GM12874 (cell line): ENCODE results near the gene MYRIP.

Source experiments
- CTCF ChIP-seq: IDR thresholded peaks from 2 replicates; pipeline ENCODE4 v1.5.1; 2011; ENCODE audit warnings: low read depth, mild to moderate bottlenecking, control low read depth, low read length, moderate library complexity; ENCODE audit not compliant: insufficient read depth

Gene MYRIP

GRCh38 chr3:39982665-39983357 is 173.4 kb downstream of the MYRIP start:
- no peak for TF ChIP-seq CTCF

- no peak for TF ChIP-seq CTCF
Measured at GRCh38 chr3:39989746-39990145, 180.3 kb downstream of the MYRIP start.

GRCh38 chr3:39990532-39990931 is 181.1 kb downstream of the MYRIP start:
- peak; percentile 40; the same call in 1 of the 2 replicates for TF ChIP-seq CTCF

- no peak for TF ChIP-seq CTCF
Measured at GRCh38 chr3:40008796-40009195, 199.4 kb downstream of the MYRIP start.

DNA sequence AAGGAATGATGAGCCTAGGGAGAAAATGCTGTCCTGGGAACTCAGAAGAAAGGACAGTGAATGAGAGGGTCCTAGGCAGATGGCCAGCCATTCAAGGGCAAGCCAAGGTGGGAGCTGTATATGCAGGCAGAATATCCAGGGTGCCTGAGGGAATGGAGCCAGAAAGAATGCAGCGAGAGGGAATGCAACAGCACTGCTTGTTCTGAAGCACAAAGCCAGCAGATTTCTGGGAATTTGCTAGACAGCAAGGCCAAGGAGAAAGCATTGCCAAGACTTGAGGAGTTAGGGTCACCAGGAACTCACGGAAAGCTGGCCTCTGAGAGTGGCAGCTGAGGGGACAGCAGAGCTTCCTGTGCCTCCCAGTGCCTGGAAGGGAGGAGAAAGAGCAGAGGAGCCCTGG is 200.6 kb downstream of the MYRIP start:
- no peak for TF ChIP-seq CTCF

DNA sequence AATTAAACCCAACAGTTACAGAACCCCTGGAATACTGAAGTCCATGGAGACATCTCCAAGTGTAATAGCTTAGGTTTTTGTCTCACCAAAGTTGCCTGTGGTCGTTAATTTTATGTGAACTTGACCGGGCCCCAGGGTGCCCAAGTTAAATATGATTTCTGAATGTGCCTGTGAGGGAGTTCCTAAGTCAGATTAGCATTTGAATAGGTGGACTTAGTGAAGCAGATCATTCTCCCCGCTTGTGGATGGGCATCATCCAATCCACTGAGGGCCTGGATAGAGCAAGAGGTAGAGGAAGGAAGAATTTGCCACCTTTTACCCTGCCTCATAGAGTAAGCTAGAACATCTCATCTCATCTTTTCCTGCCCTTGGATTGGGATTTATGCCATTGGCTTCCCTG is 203.0 kb downstream of the MYRIP start:
- TF ChIP-seq CTCF: no peak

DNA sequence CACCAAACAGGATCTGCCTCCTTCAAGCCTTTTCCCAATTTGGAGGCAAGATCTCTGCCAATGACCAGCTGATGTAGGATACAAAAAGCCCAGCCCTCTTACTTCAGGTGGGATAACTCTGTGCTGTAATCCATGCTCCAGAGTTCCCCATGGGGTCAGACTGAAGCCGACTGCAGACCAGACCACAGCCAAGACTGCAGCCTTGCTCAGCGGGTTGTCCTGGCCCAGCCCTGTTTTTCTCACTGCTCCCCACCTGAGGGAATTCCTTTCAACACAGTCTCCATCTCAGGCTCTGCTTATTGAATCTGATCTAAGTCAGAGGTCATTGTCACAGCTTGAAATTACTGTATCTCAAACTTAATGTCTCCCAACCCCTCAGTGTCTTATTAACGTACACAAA is 207.0 kb downstream of the MYRIP start:
- TF ChIP-seq CTCF: no peak

DNA sequence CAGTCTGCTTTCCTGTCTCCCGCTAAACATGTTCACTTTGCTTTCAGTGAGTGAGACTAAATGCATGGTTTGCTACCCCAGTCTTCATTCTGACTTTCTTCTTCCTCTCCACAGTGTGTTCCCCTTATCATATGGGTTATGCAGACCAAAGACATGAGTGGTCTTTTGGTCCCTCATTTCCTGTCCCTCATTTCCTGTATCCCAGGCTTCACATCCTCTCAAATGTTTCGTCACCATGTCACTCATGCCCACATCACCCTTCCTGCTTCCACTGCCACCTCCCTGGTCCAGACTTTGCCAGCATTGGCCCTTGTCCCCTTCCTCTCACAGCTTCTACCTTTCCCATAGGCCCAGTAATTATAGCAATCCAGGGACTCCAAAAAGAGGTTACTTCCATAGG is 209.0 kb downstream of the MYRIP start:
- no peak for TF ChIP-seq CTCF
